ENCODE data around the gene ZNF443. TPM values are rescaled to one million over a fixed set of nuclear protein-coding genes. Genes with fewer than 3 reads are reported as not detected.

ZNF443 gene
- total RNA-seq: 0.70 and 1.4 TPM in 2 replicates

DNA sequence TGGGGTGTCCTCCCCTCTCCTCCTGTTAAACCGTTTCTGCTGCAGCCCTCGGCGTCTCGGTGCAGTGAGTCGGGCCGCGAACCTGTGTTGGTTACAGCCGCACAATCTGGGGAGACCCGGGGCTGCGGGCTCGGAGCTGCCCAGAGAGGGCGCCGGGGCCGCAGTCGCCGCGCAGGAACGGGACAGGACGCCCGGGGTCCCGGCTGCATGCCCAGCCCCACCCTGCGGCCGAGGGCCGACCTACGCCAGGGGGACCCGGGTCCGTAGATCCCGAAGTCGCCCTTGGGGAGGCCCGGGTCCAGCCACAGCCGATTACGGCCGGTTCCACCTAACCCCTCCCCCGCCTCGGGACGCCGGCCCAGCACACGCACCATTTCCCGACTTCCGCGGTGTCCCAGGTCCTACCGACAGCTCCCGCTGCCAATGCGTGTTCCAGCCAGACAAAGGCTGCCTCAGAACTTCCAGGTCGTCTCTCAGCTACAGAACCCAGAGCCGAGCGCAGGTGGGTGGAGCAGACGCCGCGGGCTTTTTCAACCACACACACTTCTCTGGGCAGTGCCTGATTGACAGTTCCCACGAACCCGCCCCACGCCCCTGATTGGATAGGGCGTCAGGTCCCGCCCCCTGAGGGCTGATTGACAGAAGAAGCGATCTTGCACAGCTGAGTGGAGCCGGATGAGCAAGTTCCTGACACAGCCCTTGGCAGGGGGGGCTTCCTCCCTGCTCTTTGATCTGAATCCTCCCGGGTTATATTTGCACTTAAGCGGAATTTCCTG is at the start of gene ZNF443:
ZNF443 (minus strand) TSS at position 481 of the 776 bp plus-strand sequence; CDS start at position 374, 107 bp downstream.

DNA sequence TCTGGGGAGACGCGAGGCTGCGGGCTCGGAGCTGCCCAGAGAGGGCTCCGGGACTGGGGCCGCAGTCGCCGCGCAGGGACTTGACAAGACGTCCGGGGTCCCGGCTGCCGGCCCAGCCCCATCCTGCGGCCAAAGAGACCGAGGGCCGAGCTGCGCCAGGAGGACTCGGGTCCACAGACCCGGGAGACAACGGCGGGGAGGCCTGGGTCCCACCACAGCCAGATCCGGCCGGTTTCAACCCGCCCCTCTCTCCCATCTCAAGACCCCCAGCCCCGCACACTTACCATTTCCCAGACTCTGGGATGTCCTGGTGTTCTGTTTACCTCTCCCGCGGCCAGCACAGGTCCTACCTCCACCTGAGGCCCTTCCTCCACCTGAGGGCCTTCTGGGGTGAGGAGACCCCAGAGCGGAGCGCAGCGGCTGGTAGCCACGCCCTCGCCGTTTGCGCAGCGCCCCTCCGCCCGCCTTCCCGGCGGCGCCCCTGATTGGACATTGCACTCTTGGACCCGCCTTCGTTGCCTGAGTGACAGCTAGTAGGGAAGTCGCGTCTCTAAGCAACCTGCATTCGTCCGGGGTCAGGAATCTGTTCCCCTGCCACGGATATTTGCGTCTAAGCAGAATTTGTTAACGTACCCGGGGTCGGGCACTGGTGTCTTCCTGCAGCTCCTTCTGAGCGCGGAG is 43.7 kb upstream of the ZNF443 start, which contains the start of gene ZNF709:
ZNF709 (minus strand) TSS at position 446 of the 681 bp plus-strand sequence; CDS start at position 287, 159 bp downstream.

DNA sequence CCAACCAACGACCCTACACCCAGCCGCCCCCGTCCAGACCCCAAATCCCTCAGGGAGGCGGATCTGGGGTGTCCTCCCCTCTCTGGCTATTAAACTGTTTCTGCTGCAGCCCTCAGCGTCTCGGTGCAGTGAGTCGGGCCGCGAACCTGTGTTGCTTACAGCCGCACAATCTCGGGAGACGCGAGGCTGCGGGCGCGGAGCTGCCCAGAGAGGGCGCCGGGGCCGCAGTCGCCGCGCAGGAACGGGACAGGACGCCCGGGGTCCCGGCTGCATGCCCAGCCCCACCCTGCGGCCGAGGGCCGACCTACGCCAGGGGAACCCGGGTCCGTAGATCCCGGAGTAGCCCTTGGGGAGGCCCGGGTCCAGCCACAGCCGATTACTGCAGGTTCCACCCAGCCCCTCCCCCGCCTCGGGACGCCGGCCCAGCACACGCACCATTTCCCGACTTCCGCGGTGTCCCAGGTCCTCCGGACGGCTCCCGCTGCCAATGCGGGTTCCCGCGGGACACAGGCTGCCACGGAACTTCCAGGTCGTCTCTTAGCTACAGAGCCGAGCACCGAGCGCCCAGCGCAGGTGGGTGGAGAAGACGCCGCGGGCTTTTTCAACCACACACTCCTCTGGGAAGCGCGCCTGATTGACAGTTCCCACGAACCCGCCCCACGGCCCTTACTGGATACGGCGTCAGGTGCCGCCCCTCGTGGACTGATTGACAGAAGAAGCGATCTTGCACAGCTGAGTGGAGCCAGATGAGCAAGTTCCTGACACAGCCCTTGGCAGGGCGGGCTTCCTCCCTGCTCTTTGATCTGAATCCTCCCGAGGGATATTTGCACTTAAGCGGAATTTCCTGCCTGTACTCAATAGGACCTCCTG is 40.0 kb downstream of the ZNF443 start, which contains the start of gene ZNF799:
ZNF799 (minus strand) TSS at position 639 of the 870 bp plus-strand sequence; CDS start at position 438, 201 bp downstream.

Other genes with a start within 250 kb of the ZNF443 start
- gene ZNF44, start 146.1 kb downstream of the ZNF443 start, total RNA-seq: 2.0 and 3.6 TPM in 2 replicates
- gene ZNF563, start 107.4 kb downstream of the ZNF443 start, total RNA-seq: 3.7 and 4.4 TPM in 2 replicates
- 0.17 and 0.70 TPM in 2 replicates for gene ZNF442, start 75.3 kb downstream of the ZNF443 start, total RNA-seq
- 0.85 and 2.6 TPM in 2 replicates for gene ZNF799, start 39.8 kb downstream of the ZNF443 start, total RNA-seq
- gene ZNF709, start 43.8 kb upstream of the ZNF443 start, total RNA-seq: 0.68 and 2.8 TPM in 2 replicates
- 3.4 and 5.3 TPM in 2 replicates for gene ZNF564, start 110.5 kb upstream of the ZNF443 start, total RNA-seq
- 3.6 and 5.7 TPM in 2 replicates for gene ZNF490, start 169.8 kb upstream of the ZNF443 start, total RNA-seq
- 6.7 and 7.7 TPM in 2 replicates for gene ZNF791, start 169.9 kb upstream of the ZNF443 start, total RNA-seq
- gene MAN2B1, start 225.7 kb upstream of the ZNF443 start, total RNA-seq: 84.3 and 93.9 TPM in 2 replicates
- 5.2 and 9.6 TPM in 2 replicates for gene WDR83, start 225.8 kb upstream of the ZNF443 start, total RNA-seq
- 48.9 and 66.1 TPM in 2 replicates for gene DHPS, start 240.9 kb upstream of the ZNF443 start, total RNA-seq
- gene GNG14, start 247.0 kb upstream of the ZNF443 start, total RNA-seq: not detected in 2 replicates

All from pericardium fibroblast (primary cell).